Stimulated activated CD4-positive, alpha-beta T cell treated with anti-CD3 and anti-CD28 coated beads, Interleukin-1b, Interleukin-23, amount 100 ng/mL, for 24 hours (primary cell): Measurements from ENCODE around the gene SEC14L1.

Source experiments
- DNase-seq, 4 experiments: peaks; one replicate each; pipeline ENCODE4 v3.0.0-alpha.2; 2020; ENCODE audit warnings: low read depth in 4 of 4, low spot score in 1 of 4

The SEC14L1 gene

DNA sequence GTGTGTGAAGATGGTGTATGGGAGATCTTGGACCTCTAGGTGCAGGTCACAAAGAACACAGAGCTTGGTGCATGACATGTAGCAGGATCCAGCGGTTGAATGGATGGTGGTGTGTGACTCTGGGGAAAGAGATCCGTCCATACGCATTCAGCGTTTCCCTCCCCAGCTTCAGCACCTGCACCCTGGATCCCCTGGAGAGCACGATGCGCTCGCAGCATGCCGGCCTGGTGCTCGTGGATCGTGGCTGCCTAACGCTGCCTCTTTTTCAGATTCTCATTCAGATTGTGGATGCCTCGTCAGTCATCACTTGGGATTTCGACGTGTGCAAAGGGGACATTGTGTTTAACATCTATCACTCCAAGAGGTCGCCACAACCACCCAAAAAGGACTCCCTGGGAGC lies 70.9 kb downstream of the SEC14L1 start:
- no peak for DNase-seq

DNA sequence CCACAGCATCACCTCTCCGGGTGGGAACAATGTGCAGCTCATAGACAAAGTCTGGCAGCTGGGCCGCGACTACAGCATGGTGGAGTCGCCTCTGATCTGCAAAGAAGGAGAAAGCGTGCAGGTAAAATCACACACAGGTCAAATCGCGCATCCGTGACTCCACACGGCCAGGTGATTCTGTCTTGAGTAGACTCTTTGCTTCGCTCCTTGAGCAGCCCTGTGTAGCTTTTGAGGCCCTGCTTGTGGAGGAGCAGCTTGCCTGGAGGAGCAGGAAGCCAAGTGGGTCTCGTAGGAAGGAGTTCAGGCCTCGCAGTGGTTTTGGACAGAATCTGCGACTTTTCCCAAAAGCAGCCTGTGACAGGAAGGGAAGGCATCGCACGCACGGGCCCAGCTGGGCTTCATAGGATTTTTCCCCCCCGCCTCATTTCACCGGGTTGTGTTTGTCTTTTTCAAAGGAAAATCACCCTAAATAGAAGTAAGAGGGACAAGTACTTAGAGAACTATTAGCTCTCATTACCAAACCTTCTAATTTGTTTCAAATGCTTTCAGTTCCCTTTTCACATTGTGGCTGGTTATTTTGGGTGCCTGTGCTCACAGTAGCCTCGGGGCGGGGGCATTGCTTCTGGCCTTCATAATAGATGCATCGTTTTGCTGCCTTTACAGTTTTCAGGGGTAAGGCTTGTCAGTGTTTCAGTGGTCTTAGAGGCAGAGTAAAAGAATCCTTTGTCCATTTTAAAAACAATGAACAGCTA lies 71.5 kb downstream of the SEC14L1 start:
- DNase-seq: no peak

DNA sequence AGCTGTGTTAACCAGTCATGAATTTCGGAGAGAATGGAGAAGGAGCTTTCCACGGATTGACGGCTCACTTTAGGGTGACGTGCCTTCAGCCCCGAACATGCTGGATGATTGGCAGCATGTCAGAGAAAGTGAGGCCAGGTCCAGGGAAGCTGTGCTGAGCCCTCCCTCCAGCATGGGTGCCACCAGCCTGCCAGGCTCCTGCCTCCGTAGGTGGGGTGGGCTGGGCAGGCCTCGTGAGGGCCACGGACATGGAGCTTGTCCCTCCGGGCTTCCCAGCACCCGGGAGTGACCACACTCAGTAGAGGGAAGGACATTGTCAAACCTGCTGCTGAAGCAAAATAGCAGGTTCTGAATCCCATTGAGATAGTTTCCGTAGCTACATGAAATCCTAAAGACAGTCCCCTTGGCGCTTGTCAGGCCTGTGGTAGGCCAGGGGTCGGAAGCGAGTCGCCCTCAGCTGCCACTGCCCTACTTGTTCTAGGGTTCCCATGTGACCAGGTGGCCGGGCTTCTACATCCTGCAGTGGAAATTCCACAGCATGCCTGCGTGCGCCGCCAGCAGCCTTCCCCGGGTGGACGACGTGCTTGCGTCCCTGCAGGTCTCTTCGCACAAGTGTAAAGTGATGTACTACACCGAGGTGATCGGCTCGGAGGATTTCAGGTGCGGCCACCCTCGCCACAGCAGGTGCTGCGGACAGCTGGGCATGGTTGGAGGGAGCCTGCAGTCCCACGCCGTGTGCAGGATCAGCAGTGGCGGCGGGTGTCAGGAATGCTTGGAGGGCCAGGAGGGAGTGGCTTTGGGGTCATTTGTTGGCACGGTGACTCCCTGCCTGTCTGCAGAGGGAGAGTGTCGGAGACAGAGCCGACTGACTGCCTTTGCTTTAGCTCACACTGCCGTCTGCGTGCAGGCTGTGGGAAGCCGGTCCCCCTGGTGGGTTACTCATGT lies 72.3 kb downstream of the SEC14L1 start:
- no peak for DNase-seq

DNA sequence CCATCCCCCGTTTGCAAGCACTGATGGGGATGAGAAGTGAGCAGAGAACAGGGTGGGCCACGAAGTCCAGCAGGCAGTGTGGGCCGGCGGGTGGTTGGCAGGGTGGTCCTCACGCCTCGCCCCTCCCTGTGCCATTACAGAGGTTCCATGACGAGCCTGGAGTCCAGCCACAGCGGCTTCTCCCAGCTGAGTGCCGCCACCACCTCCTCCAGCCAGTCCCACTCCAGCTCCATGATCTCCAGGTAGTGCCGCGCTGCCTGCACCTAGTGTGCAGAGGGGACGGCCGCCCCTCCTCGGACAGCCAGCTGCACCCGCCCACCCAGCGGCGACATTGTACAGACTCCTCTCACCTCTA lies 73.0 kb downstream of the SEC14L1 start:
- no peak for DNase-seq

DNA sequence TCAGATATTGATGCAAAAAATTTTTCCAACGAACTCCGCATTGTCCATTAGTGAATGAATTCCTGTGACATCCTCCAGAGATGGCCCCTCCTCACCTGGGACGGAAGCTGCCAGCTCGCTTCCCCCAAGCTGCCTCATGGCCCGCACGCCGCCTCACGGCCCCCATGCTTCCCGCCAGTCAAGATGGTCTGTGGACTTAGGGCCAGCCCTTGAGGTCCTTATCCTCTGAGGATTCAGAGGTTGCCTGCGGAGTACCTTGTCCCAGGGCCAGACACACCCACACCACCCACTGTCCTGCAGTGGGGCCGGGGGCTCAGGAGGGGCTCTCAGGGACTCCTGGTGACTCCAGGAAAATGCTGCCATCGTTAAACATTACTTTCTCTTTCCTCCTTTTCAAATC lies 73.6 kb downstream of the SEC14L1 start:
- DNase-seq: no peak

DNA sequence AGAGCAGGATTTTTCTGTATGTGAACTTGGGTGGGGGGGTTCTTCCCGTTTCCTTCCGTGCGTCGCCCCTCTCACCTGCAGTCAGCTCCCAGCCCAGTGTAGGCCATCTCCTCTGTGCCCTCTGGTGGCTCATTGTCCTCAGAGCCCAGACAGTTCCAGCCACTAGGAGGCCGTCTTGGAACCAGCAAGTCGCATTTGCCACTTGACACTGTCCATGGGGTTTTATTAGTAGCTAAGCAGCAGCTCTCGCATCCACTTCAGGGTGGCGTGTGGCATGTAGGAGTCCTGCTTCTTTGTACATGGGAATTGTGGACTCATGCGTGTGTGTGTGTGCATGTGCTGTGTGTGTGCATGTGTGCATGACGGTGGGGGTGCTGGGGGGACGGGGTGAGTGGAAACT lies 74.0 kb downstream of the SEC14L1 start:
- no peak for DNase-seq

DNA sequence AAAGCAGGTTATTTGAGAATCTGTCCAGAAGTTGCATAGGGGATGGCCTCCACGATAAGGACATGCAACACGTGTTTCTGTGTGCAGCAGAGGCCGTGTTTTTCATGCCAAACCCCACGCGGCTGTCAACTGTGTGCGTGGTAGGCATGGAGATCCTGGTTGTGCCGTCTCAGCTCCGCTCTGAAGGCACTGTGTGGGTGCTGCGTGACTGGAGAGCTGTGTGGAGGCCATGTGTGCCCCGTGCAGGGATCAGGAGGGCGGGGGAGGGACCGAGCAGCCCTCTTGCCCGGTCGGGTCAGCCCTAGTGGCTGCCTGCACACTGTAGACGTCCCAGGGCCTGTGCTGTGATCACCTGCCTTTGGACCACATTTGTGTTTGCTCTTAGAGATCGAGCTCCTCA lies 74.5 kb downstream of the SEC14L1 start:
- no peak for DNase-seq

DNA sequence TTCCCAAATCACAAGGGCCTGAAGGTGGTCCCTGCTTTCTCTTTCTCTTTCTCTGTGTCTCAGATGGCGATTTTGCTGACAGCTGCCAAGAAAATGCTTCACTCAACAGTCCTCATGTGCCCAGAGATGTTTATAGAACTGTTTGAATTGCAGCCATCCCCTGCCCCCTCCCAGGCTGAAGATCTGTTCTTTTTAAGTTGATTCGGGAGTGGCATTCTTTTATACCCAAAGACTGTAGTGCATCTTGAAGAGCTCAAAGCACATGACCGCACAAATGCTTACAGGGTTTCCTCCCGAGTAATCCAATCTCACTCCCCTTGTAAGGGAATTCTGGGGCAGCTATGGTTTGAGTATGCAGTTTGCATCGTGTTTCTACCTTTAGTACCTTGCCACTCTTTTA lies 75.7 kb downstream of the SEC14L1 start:
- DNase-seq: no peak

DNA sequence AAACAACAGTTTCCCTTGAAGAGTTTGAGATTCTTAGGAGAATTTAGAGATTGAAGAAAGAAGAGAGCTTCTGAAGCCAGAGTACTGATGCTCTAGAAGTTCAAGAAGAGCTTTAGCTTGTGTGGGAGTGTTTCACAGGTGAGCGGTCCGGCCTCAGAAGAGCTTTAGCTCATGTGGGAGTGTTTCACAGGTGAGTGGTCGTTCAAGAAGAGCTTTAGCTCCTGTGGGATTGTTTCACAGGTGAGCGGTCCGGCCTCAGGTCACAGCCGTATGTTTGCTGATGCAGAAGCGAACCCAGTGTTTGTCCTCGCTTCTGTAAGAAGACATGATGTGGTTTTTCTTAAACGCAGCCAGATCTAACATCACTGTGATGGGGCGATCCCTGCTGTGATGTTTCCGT lies 76.4 kb downstream of the SEC14L1 start:
- DNase-seq: no peak

DNA sequence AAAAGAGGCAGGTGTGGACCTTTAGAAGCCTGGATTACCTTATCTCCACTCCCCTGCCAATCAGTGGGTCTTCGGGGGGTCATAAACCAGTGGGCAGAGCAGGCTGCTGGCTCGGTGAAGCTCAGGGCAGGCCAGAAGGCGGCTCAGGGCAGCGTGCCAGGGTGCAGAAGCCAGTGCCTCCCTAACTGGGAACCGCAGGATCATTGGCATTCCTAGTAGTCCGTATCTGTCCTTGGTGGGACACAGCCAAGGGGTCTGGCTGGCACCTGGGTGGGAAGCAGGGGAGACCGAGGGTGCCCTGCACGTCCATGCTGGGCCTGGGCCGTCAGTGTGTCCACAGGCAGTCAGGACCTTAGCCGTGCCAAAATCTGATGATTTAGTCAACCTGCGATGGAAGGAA lies 76.8 kb downstream of the SEC14L1 start:
- DNase-seq: no peak

DNA sequence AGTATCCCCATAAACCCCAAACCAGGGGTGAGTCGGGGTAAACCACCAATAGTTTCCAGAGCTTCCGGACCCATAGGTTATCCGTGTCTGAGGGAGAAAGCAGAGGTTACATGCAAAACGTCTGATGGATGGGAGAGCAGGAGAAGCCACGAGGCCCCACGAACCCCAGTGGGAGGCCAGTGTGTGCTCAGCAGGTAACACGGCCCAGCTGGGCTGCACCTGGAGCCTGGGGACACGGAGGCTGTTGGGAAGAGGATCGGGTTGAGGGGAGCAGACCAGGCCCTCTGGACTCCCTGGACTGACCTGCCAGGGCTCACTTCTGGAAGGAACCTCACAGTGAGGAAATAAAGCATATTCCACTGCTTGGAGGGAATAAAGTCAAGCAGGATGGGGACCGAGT lies 78.1 kb downstream of the SEC14L1 start:
- no peak for DNase-seq

DNA sequence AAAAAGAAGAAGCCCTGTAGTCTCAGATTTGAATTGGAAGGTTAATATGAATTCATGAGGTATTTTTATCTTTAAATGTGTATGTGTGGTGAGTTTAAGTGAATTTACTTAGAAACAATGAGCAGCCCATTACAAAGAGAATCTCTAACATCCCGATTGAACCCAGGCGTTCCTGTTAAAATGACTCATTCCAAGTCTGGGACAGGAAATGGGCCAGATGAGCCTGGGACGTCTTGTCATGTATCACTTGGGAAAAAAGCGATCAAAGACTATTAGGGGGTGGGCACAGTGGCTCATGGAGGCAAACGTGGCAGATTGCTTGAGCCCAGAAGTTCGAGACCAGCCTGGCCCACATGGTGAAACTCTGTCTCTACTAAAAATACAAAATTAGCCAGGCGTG lies 81.6 kb downstream of the SEC14L1 start:
- DNase-seq: no peak

DNA sequence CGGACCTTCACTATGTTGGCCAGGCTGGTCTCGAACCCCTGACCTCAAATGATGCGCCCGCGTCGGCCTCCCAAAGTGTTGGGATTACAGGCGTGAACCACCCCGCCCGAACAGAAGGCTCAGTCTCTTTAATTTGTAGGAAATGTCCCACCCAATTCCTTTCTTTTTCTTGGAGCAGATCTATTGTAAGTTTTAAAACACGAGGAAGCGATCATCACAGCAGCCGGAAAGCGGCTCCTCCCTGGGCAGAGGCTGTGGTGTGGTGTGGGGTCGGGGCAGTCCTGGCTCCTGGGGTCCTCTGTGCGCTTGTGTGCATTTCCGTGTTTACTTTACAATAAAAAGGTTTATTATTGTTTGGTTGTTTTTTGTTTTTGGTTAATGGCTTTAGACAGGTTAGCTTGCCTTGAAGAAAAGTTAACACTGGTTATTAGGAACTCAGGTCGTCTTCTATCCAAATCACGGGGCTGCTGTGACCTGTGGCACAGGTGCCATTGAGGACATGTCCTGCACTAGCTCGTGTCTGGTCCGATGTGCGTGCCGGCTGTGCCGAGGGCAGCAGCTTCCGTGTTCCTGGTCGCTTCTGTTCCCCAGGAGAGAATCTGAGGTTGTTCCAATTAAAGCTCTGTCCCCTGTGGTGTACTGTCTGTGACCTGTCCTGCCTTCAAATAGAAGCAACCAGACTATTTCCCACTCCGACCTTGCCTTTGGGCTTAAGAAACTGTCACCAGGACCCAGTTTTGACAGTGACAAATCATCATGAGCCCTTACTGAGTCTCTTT lies 83.1 kb downstream of the SEC14L1 start:
- no peak for DNase-seq

DNA sequence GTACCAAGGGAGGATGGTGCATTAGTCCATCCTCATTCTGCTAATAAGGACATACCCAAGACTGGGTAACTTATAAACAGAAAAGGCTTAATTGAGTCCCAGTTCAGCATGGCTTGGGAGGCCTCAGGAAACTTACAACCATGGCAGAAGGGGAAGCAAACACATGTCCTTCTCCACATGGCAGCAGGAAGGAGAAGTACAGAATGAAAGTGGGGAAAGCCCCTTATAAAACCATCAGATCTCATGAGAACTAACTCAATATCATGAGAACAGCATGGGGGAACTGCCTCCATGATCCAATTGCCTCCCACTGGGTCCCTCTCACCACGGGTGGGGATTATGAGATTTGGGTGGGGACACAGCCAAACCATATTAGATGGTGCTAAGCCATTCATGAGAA lies 84.5 kb downstream of the SEC14L1 start:
- DNase-seq: no peak

DNA sequence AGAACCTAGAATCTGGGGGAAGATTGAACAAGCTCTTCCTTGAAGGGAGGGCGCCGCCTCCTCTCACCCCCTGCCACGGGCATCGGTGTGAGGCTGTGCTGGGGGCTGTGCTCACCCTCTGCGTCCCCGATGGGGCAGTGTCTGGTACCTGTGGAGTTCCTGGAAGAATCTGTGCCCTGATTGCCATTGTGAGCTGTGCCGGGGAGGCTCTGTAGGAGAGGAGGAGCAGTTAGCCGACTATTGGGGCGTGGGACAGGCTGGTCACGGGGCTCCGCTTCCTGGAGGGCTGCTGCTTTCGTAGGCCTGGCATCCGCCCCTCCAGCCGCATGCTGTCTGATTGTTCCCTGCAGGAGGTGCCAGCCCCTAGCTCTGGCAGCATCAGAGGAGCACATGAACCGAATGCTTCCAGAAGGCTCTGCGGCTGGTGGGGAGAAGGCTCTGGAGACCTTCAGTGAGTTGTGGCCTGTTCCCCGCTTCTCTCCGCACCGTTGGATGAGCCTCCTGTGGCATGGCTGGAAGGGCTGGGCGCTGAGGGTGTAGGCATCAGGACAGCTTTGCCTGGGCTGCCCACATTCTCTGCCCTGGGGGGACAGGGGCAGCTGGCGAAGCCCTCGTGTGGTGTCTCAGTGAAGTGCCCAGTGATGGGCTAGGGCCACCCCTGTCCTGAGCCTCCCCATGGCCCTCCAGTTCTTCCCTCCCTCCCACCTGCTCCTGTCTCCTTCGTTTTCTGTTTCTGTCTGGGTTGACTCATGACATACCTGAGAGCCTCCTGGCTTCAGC lies 86.9 kb downstream of the SEC14L1 start:
- no peak for DNase-seq

DNA sequence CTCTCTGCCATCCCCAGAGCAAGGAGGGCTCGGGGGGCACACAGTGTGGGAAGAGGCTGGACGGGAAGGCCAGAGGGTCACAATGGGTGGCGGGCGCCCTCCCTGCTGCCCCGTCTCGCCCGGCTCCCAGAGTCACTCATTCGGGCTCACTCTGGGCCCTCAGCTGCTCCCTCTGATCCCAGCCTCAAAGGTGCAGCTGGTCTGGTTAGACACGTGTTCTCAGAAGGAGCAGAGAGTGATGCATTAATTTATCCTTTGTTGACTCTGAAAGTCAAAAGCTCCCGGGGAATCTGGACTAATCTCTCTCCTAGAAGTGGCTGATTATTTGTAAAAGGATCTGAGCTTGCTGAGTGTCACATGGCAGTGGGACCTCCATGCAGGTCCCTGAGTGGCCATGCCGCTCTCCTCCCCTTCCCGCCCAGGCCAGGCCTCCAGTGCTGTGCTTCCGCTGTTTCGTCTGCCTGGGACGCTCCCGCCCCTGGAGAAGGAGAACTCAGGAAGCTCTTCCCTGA lies 87.5 kb downstream of the SEC14L1 start:
- no peak for DNase-seq

DNA sequence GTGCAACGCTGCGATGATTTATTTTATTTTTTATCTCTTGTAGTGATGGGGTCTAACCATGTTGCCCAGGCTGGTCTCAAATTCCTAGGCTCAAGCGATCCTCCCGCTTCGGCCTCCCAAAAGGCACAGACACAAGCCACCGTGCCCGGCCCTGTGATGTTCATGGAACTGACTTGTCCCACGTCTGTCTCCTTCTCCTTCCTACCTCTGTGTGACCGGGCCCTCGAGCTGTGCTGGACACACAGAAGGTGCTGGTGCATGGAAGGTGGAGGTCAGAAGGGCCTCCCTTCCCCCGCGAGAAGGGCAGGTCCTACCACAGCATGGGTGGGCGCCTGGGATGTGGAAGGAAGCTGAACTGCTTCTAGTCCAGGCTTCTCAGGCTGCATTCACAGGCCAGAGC lies 88.0 kb downstream of the SEC14L1 start:
- no peak for DNase-seq

DNA sequence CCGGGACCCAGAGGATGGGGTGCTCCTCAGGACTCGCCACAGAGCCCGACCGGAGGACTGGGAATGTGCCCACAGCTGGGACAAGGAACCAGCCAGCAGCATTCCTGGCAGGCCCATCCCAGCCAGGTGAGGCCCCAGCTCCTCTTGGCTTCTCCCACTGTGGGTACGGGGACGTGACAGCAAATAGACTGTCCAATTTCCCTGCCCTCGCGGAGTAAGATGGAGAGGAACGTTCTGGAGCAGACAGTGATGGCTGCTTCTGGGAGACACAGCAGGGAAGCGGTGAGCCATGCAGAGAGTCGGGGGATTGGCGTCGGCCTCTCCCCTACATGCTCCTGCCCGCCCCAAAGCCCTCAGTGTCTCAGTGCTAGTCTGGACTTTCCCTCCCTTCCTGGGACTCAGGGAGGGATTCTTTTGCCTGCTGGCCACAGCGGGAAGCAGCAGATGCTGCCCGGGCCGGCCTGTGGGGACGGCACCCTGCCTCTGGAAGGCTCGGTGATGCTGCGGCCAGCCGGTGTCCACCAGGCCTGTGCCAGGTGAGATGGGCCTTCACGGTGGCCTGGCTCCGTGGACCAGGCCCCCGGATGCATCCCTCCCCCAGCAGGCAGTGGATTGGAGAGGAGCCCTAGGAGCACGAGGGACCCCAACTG lies 89.1 kb downstream of the SEC14L1 start:
- DNase-seq: no peak

DNA sequence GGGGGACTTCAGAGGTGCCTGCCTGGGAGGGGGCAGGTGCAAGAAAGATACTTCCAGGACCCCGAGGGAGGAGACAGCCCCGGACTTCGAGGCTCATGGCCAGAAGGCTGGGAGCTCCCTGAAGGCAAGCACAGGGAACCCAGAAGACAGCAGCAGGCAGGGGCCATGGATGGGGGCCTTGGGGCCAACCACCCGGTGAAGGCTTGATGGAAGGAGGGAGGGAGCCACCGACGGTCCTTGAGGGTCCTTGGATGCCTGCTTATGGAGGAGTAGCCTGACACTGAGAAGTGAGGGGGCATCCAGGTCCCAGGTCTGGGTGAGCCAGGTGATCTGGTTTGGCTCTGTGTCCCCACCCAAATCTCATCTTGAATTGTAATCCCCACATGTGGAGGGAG lies 89.7 kb downstream of the SEC14L1 start:
- DNase-seq: no peak
